Gastrocnemius medialis (tissue), 4 donors: ENCODE measurements around the gene MLXIP. TPM values are rescaled to one million over a fixed set of nuclear protein-coding genes. Genes with fewer than 3 reads are reported as not detected.

Experiments used
- ATAC-seq, 2 donors: fragments of 150-250 bp; one replicate each; pipeline ENCODE4 v1.9.1; 2016
- DNase-seq, 2 donors: peaks; one replicate each; pipeline ENCODE4 v3.0.0-alpha.2; 2019
- H3K27ac ChIP-seq, 4 donors: fragments of 200-600 bp; sonication (generic); 1 replicate in 1 of 4; 2 replicates in 3 of 4; pipeline ENCODE4 v1.5.1; 2016 to 2018; ENCODE audit warnings: mild to moderate bottlenecking in 2 of 4, moderate library complexity in 1 of 4
- H3K27me3 ChIP-seq, 3 donors: fragments of 200-600 bp; sonication (generic) in 2 of 3; 1 replicate in 1 of 3; 2 replicates in 2 of 3; pipeline versions ENCODE4 v1.5.1 to v1.6.0; 2016 to 2019; ENCODE audit warnings: mild to moderate bottlenecking in 1 of 3, moderate library complexity in 1 of 3
- H3K36me3 ChIP-seq, 2 donors: fragments of 200-600 bp; sonication (generic) in 1 of 2; one replicate each; pipeline ENCODE4 v1.5.1; 2017 to 2018
- H3K4me1 ChIP-seq, 2 donors: fragments of 200-600 bp; sonication (generic) in 1 of 2; one replicate each; pipeline ENCODE4 v1.5.1; 2016 to 2017; ENCODE audit warnings: mild to moderate bottlenecking in 2 of 2
- H3K4me3 ChIP-seq, 4 donors: fragments of 200-600 bp; sonication (generic) in 3 of 4; 1 replicate in 1 of 4; 2 replicates in 3 of 4; pipeline ENCODE4 v1.5.1; 2016 to 2019; ENCODE audit warnings: mild to moderate bottlenecking in 2 of 4
- H3K9me3 ChIP-seq, 3 donors: fragments of 200-600 bp; sonication (generic) in 2 of 3; 1 replicate in 1 of 3; 2 replicates in 2 of 3; pipeline ENCODE4 v1.5.1; 2016 to 2019
- CTCF ChIP-seq, 5 experiments: fragments of 450-650 bp in 3 of 5; fragments of 200-600 bp in 2 of 5; sonication (generic) in 2 of 5; IDR thresholded peaks in 4 of 5; conservative IDR thresholded peaks in 1 of 5; 1 replicate in 4 of 5; 2 replicates in 1 of 5; pipeline ENCODE4 v1.5.1; 2016 to 2019; ENCODE audit warnings: antibody characterized with exemption in 5 of 5, mild to moderate bottlenecking in 3 of 5, moderate library complexity in 3 of 5
- POLR2A ChIP-seq, 2 donors: fragments of 450-650 bp; IDR thresholded peaks; one replicate each; pipeline ENCODE4 v1.6.1; 2017; ENCODE audit warnings: antibody characterized with exemption in 2 of 2, mild to moderate bottlenecking in 2 of 2, moderate library complexity in 2 of 2
- in situ Hi-C, 4 donors: fragments of 200-750 bp; cut with MboI; loops; one replicate each; pipeline versions ENCODE4 v1.15.0 to v1.8.0; 2017; ENCODE audit warnings: low sequenced_read_pairs in 4 of 4
- intact Hi-C: fragments of 100-400 bp; cut with DNase I; formaldehyde crosslinking; loops from one replicate; pipeline ENCODE4 v1.15.1; 2023; ENCODE audit warnings: low total_unique reads
- total RNA-seq, 4 donors: library from RNA; depleted of rRNA; stranded (reverse); fragments of >200 nt; gene quantifications; one replicate each; pipeline versions ENCODE4 v1.1.0 to v1.2.3, GENCODE V29; 2016

Gene MLXIP
- total RNA-seq, 4 donors from 2014 or later: 36.6 to 89.4 (median 79.7) TPM

- Histone ChIP-seq H3K27ac (no peak overlapping the region), H3K27me3 (no peaks in the 10 kb centered on the region), H3K4me1 (peaks cover 23 to 53% of the 10 kb centered on the region in 2 donors), H3K36me3 (peaks cover 0 to 4% of the 10 kb centered on the region in 2 donors), H3K4me3 (no peak overlapping the region), H3K9me3 (no peaks in the 10 kb centered on the region)
- in situ Hi-C loops: no loop called here
- TF ChIP-seq POLR2A (IDR thresholded peaks at IDR 0.05) (no peak), CTCF (IDR thresholded peaks at IDR 0.05 in 4 of 5, conservative IDR thresholded peaks at IDR 0.05 in 1 of 5) (no peak)
- no peak for ATAC-seq
- intact Hi-C loops: no loop called here
- no peak for DNase-seq
These were observed 48.0 kb upstream of the MLXIP start for GRCh38 chr12:122030424-122031035.

DNA sequence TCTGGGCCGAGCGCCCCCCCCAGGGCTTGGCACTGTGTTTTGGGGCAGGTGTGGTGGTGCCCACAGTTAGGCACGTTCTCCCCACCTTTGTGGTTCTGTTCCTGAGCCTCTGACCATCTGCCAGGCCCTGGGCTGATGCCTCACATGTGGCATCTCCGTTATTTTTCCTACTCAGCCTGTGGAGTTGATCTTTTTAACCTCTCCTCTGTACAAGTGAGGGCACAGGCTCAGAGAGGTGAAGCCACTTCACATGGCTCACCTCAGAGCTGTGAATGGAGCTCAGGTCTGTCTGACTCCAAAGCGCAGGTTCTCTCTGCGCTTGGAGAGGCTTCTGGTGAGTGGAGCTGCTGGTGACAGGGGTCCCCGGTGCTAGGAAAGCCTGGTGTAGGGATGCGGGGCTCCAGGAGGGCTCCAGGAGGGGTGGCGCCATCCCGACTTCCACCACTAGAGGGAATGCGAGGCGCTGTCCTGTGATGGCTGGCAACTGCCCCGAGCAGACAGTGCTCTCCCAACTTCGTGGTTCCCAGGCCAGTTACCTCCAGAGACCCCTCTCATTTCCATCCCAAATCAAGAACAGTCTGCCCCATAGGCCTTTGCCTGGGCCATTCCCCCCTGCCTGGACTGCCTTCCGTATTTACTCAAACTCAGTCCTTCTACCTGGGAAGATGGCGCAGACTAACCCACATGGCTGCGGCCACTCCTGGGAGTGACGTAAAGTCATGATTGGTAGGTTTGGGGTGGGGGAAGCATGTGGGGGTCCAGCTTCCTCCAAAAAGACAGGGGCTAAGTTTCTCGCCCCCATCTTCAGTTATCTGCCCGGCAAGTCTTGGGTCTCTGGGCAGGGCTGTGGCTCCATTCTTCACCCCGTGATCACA is 47.0 kb upstream of the MLXIP start:
- intact Hi-C loops: no loop called here
- peak; percentile 34 to 40 for ATAC-seq
- Histone ChIP-seq H3K4me3 (no peak overlapping the region), H3K36me3 (peaks cover 0 to 15% of the 10 kb centered on the region in 2 donors), H3K9me3 (no peaks in the 10 kb centered on the region), H3K27ac (no peak overlapping the region), H3K27me3 (no peaks in the 10 kb centered on the region), H3K4me1 (peaks cover 23 to 46% of the 10 kb centered on the region in 2 donors)
- in situ Hi-C loops: no loop called here
- DNase-seq: no peak
- no peak for TF ChIP-seq POLR2A (IDR thresholded peaks at IDR 0.05)
- TF ChIP-seq CTCF (IDR thresholded peaks at IDR 0.05 in 4 of 5, conservative IDR thresholded peaks at IDR 0.05 in 1 of 5): peak; percentile 57 to 79 (median 75)

DNA sequence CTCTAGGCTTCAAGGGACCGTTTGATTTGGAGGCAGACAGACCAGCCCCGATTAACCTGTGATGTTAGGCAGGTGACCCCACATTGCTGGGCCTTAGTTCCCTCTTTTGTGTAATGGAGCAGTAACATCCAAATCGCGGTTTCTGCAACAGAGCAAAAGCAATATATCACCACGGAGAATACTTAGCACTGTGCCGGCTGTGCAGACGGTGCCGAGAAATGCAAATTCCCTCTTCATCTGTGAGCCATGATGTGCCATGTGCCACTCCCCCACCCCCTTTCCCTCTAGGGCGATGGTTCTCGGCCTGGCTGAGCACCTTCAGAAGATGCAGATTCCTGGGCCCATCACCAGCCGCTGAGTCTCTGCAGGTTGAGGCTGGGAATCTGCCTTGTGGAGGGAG is 46.0 kb upstream of the MLXIP start:
- H3K27ac ChIP-seq: no peak overlapping the region
- ATAC-seq (no peak), DNase-seq (no peak)
- H3K4me3 ChIP-seq: no peak overlapping the region
- no peaks in the 10 kb centered on the region for H3K9me3 ChIP-seq
- intact Hi-C loops (no loop called here), in situ Hi-C loops (no loop called here)
- no peaks in the 10 kb centered on the region for H3K27me3 ChIP-seq
- H3K4me1 ChIP-seq: peaks cover 17 to 37% of the 10 kb centered on the region in 2 donors
- TF ChIP-seq POLR2A (IDR thresholded peaks at IDR 0.05): no peak
- TF ChIP-seq CTCF (IDR thresholded peaks at IDR 0.05 in 4 of 5, conservative IDR thresholded peaks at IDR 0.05 in 1 of 5): no peak
- H3K36me3 ChIP-seq: peaks cover 0 to 22% of the 10 kb centered on the region in 2 donors

- no peak for DNase-seq
- H3K4me1 ChIP-seq: peaks cover 0 to 10% of the 10 kb centered on the region in 2 donors
- peaks cover 0 to 22% of the 10 kb centered on the region in 2 donors for H3K36me3 ChIP-seq
- no peak overlapping the region for H3K4me3 ChIP-seq
- H3K9me3 ChIP-seq: no peaks in the 10 kb centered on the region
- no peak for ATAC-seq
- TF ChIP-seq CTCF (IDR thresholded peaks at IDR 0.05 in 4 of 5, conservative IDR thresholded peaks at IDR 0.05 in 1 of 5) (no peak), POLR2A (IDR thresholded peaks at IDR 0.05) (no peak)
- peak overlapping the region in 1 of 4 donors; percentile 25 for H3K27ac ChIP-seq
- intact Hi-C loops: no loop called here
- no peaks in the 10 kb centered on the region for H3K27me3 ChIP-seq
- in situ Hi-C loops: no loop called here
These were observed 43.3 kb upstream of the MLXIP start for GRCh38 chr12:122035292-122035691.
